HG02798 (cell line): ENCODE results near the gene BMI1.
"Not testable (repeated sequence)": the region's sequence is repeated elsewhere in the genome, so short reads cannot be mapped to it uniquely, and the experiment has no call there.

Experiments used
- ATAC-seq: cut with Tn5 transposase; IDR thresholded peaks from one replicate; pipeline ENCODE4 v1.9.1; 2021; ENCODE audit warnings: mild to moderate bottlenecking; ENCODE audit not compliant: unreplicated experiment, poor library complexity

The BMI1 gene

GRCh38 chr10:22320591-22321155, at the start of gene BMI1:
BMI1 (plus strand) TSS chr10:22321099; CDS start chr10:22326450, 5,351 bp downstream.
- ATAC-seq: peak; percentile 27

GRCh38 chr10:22271786-22272185, 49.1 kb upstream of the BMI1 start:
- no peak for ATAC-seq

GRCh38 chr10:22278441-22278782, 42.5 kb upstream of the BMI1 start:
- no peak for ATAC-seq

GRCh38 chr10:22280078-22280477, 40.8 kb upstream of the BMI1 start:
- no peak for ATAC-seq

GRCh38 chr10:22285130-22285529, 35.8 kb upstream of the BMI1 start:
- ATAC-seq: no peak

DNA sequence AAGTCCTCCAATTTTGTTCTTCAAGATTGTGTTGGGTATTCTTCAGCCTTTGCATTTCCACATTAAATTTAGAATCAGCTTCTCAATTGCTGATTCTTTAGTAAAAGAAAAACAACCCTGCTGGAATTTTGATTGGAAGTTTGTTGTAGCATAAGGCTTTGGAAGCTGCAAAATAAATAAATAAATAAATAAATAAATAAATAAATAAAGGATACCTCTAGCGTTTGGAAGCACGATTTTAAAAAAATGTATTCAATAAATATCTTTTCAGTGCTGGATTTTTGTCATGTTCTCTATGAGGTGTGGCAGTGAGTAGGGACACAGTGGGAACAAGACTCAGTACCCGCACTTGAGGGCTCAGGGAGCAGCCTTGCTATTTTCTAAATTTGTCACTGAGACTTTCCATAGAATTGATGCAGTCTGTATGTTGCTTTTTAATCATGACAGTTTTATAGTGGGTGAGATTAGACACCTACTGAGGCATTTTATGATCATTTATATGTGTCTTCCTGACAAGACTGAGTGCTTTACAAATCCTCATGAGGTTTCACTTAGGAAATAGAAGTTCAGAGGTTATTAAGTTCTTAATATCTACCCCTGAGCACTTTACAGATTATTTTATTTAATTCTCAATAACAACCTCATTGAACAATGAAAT, 27.0 kb upstream of the BMI1 start:
- no peak for ATAC-seq

GRCh38 chr10:22294694-22295093, 26.2 kb upstream of the BMI1 start:
- ATAC-seq: no peak

- no peak for ATAC-seq
Observed at GRCh38 chr10:22301193-22301592, 19.7 kb upstream of the BMI1 start.

DNA sequence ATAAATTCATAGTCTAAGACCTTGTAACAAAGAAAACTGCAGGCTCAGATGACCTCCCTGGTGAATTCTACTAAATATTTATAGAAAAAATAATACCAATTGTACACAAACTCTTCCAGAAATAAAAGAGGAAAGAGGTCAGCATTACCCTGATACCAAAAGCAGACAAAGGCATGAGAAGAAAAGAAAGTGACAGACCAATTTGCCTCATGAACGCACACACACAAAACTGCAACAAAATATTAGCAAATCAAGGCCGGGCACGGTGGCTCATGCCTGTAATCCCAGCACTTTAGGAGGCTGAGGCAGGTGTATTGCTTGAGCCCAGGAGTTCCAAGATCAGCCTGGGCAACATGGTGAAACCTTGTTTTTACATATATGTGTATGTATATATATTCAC, 17.4 kb upstream of the BMI1 start:
- no peak for ATAC-seq

DNA sequence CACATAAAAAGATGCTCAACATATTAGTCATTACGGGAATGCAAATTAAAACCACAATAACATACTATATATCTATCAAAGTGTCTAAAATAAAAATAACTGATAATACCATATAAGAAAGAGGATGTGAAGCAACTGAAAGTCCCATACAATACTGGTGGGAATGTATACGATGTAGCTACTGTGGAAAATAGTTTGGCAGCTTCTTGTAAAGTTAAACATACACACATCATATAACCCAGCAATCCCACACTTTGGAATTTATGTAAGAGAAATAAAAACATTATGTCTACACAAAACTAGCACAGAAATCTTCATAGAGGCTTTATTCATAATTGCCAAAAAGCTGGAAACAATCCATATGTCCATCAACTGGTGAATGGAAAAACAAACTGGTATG, 15.2 kb upstream of the BMI1 start:
- ATAC-seq: no peak

DNA sequence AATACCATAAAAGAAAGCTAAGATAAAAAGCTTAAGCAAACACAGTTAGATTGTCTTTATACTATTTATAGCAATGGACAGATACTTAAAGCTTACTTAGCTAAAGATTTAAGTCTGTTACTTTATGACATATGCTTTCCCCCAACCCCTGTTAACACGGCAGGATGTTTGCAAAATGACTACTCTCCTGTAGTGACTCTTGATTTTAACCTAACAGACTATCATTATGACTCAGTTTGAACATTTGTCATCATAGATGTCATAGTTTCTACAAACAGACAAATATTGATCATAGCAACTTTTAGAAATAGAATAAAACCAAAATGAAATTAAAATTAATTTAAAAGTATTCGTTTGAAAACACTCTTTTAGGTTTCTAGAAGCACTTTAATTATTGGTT, 12.5 kb upstream of the BMI1 start:
- ATAC-seq: peak; percentile 96

DNA sequence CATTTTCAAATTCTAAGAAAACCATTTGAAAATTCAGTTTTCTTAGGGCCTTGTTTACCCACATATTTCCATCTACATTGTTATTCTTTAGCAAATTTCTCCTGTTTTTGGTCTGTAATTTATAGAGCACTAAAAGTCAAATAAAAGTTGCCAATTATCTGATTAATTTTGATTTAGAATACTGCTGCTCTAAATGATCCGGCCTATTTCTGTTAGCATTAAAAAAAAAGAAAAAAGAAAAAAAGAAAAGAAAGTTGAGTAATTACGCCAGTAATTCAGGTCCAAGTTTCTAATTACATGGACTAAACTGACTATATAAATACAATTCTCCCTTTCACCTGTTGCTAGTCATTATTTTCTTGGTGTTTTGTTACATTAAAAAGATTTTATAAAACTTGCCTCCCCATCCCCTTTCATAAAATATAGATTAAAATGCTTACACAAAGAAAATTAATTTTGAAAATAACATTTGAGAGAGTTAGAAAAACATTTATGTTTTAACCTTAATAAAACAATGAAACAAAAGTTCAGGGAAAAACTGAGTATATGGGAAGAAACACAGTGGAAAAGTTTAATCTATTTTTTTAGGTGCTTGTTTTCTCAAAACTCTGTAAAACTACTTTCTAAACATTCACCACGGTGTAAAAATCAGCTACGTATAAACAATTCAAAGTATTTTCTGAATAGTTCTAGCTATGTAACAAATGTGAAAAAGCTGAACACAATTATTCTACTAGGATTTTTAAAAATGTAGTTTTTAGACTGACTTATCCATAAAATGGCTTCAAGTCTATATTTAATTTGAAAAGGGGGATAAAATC, 11.5 kb upstream of the BMI1 start:
- no peak for ATAC-seq

- ATAC-seq: not testable (repeated sequence)
Observed at GRCh38 chr10:22310012-22310411, 10.9 kb upstream of the BMI1 start.

GRCh38 chr10:22310928-22311327, 10.0 kb upstream of the BMI1 start:
- no peak for ATAC-seq

- ATAC-seq: no peak
Observed at GRCh38 chr10:22314852-22315251, 6.0 kb upstream of the BMI1 start.

DNA sequence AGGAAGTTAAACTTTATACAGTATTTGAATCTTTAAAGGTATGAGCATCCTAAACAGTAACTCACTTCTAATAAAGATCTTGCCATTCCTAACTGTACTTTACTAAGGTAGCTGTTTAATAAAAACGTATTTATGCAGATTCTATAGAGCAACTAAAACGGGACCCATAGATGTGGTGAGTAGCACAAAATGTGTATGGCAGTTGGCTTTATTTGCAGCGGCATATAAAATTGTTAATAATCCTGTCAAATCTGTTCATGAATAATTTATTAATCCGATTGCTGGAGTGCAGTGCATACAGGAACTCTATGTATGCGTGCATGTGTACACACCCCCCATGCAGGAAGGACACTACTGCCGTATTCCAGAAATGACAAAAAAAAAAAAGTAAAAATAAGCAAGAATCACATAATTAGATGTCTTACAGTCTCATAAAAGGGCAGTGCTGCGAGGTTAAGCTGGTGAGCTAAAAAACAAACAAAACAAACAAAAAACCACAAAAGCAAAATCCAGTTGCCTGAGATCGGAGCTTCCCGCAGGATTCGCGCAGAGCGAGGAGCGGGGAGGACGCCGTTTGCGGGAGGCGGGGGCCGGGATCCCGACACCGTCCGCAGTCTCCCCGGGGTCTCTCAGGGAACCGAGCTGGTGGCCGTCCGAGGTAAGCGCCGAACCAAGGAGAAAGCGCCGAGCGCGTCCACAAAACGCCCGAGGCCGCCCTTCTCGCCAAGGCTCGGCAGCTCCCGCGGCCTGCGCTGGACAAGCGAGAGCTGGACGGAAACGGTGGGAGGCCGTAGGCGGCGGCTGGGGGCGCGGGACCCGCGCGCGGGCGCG, 5.2 kb upstream of the BMI1 start:
- ATAC-seq: peak; percentile 25

DNA sequence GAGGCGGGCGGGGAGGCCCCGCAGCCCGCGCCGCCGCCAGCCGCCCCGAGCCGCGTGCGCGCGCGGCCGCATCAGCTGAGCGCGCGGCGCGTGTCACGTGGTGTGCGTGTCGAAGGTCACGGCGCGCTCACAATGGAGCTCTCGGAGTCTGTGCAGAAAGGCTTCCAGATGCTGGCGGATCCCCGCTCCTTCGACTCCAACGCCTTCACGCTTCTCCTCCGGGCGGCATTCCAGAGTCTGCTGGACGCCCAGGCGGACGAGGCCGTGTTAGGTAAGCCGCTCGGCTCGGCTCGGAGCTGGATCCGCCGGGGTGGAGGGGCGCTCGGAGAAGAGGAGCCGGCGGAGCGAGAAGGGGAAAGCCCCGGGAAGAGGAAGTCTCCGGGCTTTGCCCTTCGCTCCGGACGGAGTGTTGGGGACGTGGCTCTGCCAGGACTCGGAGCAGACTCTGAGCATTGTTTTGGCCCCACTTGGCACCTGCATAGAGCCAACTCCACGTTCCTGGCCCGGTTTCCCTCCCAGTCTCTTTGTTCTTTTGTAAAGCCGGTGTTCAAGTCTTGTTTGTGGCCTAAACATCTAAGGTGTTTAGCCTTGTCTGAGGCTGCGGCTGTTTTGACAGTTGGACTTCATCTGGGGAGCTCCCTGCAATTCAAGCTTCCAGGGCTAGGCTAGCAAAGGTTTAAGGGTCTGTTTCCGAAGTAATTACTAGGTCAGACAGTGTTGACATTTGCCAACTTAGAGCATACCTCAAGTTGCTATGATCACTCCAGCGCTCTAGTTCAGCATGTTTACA, 4.4 kb upstream of the BMI1 start, which contains the start of gene COMMD3:
Gene COMMD3 (plus strand): TSS at position 103 of the 790 bp plus-strand sequence. CDS start 30 bp downstream, at position 133.
- peak; percentile 72 for ATAC-seq

- peak; percentile 23 for ATAC-seq
Observed at GRCh38 chr10:22317076-22317370, 3.9 kb upstream of the BMI1 start.

- no peak for ATAC-seq
Observed at GRCh38 chr10:22317771-22318565, 2.9 kb upstream of the BMI1 start.
